IPS-NIHi7 (cell line): ENCODE results near the gene FGGY.
"Not testable (repeated sequence)": the region's sequence is repeated elsewhere in the genome, so short reads cannot be mapped to it uniquely, and the experiment has no call there.

Experiments
- DNase-seq: peaks from one replicate; pipeline ENCODE4 v3.0.0; 2012; ENCODE audit warnings: mixed read lengths; ENCODE audit errors: extremely low spot score

The FGGY gene

GRCh38 chr1:59350521-59350920 is 53.6 kb downstream of the FGGY start:
- no peak for DNase-seq

GRCh38 chr1:59352065-59352464 is 55.2 kb downstream of the FGGY start:
- DNase-seq = no peak

- no peak for DNase-seq
These were observed 56.6 kb downstream of the FGGY start for GRCh38 chr1:59353453-59353852.

- DNase-seq = not testable (repeated sequence)
These were observed 57.3 kb downstream of the FGGY start for GRCh38 chr1:59354239-59354638.

GRCh38 chr1:59354709-59355337 is 57.9 kb downstream of the FGGY start:
- no peak for DNase-seq

- DNase-seq = no peak
These were observed 58.5 kb downstream of the FGGY start for GRCh38 chr1:59355361-59355760.

- no peak for DNase-seq
These were observed 59.7 kb downstream of the FGGY start for GRCh38 chr1:59356627-59357026.

- DNase-seq = peak; percentile 50
These were observed 60.9 kb downstream of the FGGY start for GRCh38 chr1:59357645-59358320.

- no peak for DNase-seq
These were observed 62.4 kb downstream of the FGGY start for GRCh38 chr1:59359325-59359724.

- DNase-seq = no peak
These were observed 63.3 kb downstream of the FGGY start for GRCh38 chr1:59360170-59360569.

GRCh38 chr1:59360729-59361128 is 63.8 kb downstream of the FGGY start:
- no peak for DNase-seq

- DNase-seq = no peak
These were observed 64.9 kb downstream of the FGGY start for GRCh38 chr1:59361766-59362165.

GRCh38 chr1:59364037-59364436 is 67.1 kb downstream of the FGGY start:
- no peak for DNase-seq

- no peak for DNase-seq
These were observed 69.5 kb downstream of the FGGY start for GRCh38 chr1:59366346-59366745.

GRCh38 chr1:59367301-59368007 is 70.6 kb downstream of the FGGY start:
- no peak for DNase-seq

GRCh38 chr1:59368008-59368670 is 71.2 kb downstream of the FGGY start:
- DNase-seq = no peak

GRCh38 chr1:59375321-59376220 is 78.7 kb downstream of the FGGY start:
- no peak for DNase-seq

GRCh38 chr1:59377350-59377904 is 80.5 kb downstream of the FGGY start:
- DNase-seq = no peak

- DNase-seq = no peak
These were observed 81.9 kb downstream of the FGGY start for GRCh38 chr1:59378621-59379370.

GRCh38 chr1:59379371-59379728 is 82.5 kb downstream of the FGGY start:
- DNase-seq = no peak
